IMR-90 (cell line): ENCODE measurements around the gene PABPN1.

Source experiments
- CEBPB ChIP-seq: IDR thresholded peaks from 2 replicates; pipeline ENCODE4 v1.6.1; 2012; ENCODE audit warnings: low read depth, low read length, improper control_type of control experiment
- POLR2A ChIP-seq: IDR thresholded peaks from 2 replicates; pipeline ENCODE4 v1.6.1; 2012; ENCODE audit warnings: mild to moderate bottlenecking, low read depth, low read length
- RFX5 ChIP-seq: IDR thresholded peaks from 2 replicates; pipeline ENCODE4 v1.8.0; 2012; ENCODE audit warnings: low read depth, mild to moderate bottlenecking, low read length, moderate library complexity
- SMC3 ChIP-seq: fragments of 150-350 bp; IDR thresholded peaks from 2 replicates; pipeline ENCODE4 v1.6.1; 2016; ENCODE audit warnings: low read depth, mild to moderate bottlenecking, antibody characterized with exemption, low read length, moderate library complexity
- TF ChIP-seq, protein P1 (sequence below): conservative IDR thresholded peaks from 2 replicates; pipeline ENCODE4 v1.5.1; 2012; ENCODE audit warnings: mild to moderate bottlenecking, low read depth, low read length, improper control_type of control experiment

DNA sequence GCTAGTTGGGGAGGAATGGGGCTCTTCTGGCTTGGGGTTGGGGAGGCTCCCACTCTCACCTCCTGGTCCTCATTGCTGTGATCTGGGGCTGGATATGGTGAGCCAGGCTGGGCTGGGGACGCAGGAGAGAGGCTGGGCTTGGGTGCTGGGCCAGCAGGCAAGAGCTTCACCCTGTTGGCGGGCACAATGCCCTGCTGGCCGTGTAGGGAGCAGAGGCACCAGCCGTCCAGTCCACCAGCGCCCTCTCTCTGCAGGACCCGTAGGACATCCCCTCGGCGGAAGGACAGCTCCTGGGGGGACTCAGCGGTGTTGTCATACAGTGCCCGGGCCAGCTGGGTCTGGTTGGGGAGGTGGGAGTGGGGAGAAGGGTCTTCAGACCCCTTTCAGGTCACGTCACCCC, 39.2 kb downstream of the PABPN1 start:
- TF ChIP-seq, protein P1, sequence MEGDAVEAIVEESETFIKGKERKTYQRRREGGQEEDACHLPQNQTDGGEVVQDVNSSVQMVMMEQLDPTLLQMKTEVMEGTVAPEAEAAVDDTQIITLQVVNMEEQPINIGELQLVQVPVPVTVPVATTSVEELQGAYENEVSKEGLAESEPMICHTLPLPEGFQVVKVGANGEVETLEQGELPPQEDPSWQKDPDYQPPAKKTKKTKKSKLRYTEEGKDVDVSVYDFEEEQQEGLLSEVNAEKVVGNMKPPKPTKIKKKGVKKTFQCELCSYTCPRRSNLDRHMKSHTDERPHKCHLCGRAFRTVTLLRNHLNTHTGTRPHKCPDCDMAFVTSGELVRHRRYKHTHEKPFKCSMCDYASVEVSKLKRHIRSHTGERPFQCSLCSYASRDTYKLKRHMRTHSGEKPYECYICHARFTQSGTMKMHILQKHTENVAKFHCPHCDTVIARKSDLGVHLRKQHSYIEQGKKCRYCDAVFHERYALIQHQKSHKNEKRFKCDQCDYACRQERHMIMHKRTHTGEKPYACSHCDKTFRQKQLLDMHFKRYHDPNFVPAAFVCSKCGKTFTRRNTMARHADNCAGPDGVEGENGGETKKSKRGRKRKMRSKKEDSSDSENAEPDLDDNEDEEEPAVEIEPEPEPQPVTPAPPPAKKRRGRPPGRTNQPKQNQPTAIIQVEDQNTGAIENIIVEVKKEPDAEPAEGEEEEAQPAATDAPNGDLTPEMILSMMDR, result 0 out of 2 replicates have a peak, but pooled peaks have one; percentile 9
- TF ChIP-seq POLR2A (no peak), RFX5 (no peak), SMC3 (no peak), CEBPB (no peak)
